ENCODE measurements around the gene SYT2.
"Not testable (repeated sequence)": the region's sequence is repeated elsewhere in the genome, so short reads cannot be mapped to it uniquely, and the experiment has no call there.

The SYT2 gene

GRCh38 chr1:202624088-202624780 is 86.0 kb downstream of the SYT2 start:
- no peak for DNase-seq (ENCODE audit: low read depth)

GRCh38 chr1:202623476-202623875 is 86.8 kb downstream of the SYT2 start:
- DNase-seq (ENCODE audit: low read depth): not testable (repeated sequence)

- no peak for DNase-seq (ENCODE audit: low read depth)
Observed at GRCh38 chr1:202623075-202623474, 87.2 kb downstream of the SYT2 start.

GRCh38 chr1:202622388-202622787 is 87.9 kb downstream of the SYT2 start:
- DNase-seq (ENCODE audit: low read depth): no peak

GRCh38 chr1:202621446-202621845 is 88.8 kb downstream of the SYT2 start:
- no peak for DNase-seq (ENCODE audit: low read depth)

GRCh38 chr1:202620036-202620435 is 90.2 kb downstream of the SYT2 start:
- not testable (repeated sequence) for DNase-seq (ENCODE audit: low read depth)

- no peak for DNase-seq (ENCODE audit: low read depth)
Observed at GRCh38 chr1:202619505-202619904, 90.7 kb downstream of the SYT2 start.

GRCh38 chr1:202619012-202619411 is 91.2 kb downstream of the SYT2 start:
- not testable (repeated sequence) for DNase-seq (ENCODE audit: low read depth)

GRCh38 chr1:202616355-202616915 is 93.8 kb downstream of the SYT2 start:
- DNase-seq (ENCODE audit: low read depth): no peak

- DNase-seq (ENCODE audit: low read depth): no peak
Observed at GRCh38 chr1:202615501-202616354, 94.5 kb downstream of the SYT2 start.

GRCh38 chr1:202615208-202615500 is 95.1 kb downstream of the SYT2 start:
- not testable (repeated sequence) for DNase-seq (ENCODE audit: low read depth)

GRCh38 chr1:202614363-202615207 is 95.7 kb downstream of the SYT2 start:
- not testable (repeated sequence) for DNase-seq (ENCODE audit: low read depth)

GRCh38 chr1:202613571-202613970 is 96.7 kb downstream of the SYT2 start:
- no peak for DNase-seq (ENCODE audit: low read depth)

- DNase-seq (ENCODE audit: low read depth): not testable (repeated sequence)
Observed at GRCh38 chr1:202612036-202612435, 98.2 kb downstream of the SYT2 start.

GRCh38 chr1:202605515-202605914 is 104.7 kb downstream of the SYT2 start:
- DNase-seq (ENCODE audit: low read depth): no peak

- no peak for DNase-seq (ENCODE audit: low read depth)
Observed at GRCh38 chr1:202603435-202603834, 106.8 kb downstream of the SYT2 start.

GRCh38 chr1:202600432-202601041 is 109.7 kb downstream of the SYT2 start:
- no peak for DNase-seq (ENCODE audit: low read depth)

- no peak for DNase-seq (ENCODE audit: low read depth)
Observed at GRCh38 chr1:202599669-202600431, 110.4 kb downstream of the SYT2 start.

- no peak for DNase-seq (ENCODE audit: low read depth)
Observed at GRCh38 chr1:202597090-202597761, 113.0 kb downstream of the SYT2 start.

- DNase-seq (ENCODE audit: low read depth): no peak
Observed at GRCh38 chr1:202596638-202597037, 113.6 kb downstream of the SYT2 start.
